Endothelial cell of coronary artery (primary cell): ENCODE data around the gene ACTR3. TPM values are rescaled to one million over a fixed set of nuclear protein-coding genes. Genes with fewer than 3 reads are reported as not detected.

ENCODE experiments used
- total RNA-seq: library from RNA; depleted of rRNA; stranded (reverse); fragments of >200 nt; gene quantifications from 2 replicates; pipeline ENCODE4 v1.2.3, GENCODE V29; 2014

Gene ACTR3
- 319 and 327 TPM in 2 replicates for total RNA-seq

GRCh38 chr2:113889471-113890252 lies at the start of gene ACTR3:
Gene ACTR3 (plus strand): TSS chr2:113890089. CDS start chr2:113890280, 191 bp downstream.

Other genes with a start within 250 kb of the ACTR3 start
- 82.7 and 119 TPM in 2 replicates for gene SLC35F5, start 133.4 kb upstream of the ACTR3 start, total RNA-seq